ENCODE measurements around the gene TPST2. TPM values are rescaled to one million over a fixed set of nuclear protein-coding genes. Genes with fewer than 3 reads are reported as not detected.

Gene TPST2
- total RNA-seq, 1 experiment from 2014 or later: 7.0 TPM

DNA sequence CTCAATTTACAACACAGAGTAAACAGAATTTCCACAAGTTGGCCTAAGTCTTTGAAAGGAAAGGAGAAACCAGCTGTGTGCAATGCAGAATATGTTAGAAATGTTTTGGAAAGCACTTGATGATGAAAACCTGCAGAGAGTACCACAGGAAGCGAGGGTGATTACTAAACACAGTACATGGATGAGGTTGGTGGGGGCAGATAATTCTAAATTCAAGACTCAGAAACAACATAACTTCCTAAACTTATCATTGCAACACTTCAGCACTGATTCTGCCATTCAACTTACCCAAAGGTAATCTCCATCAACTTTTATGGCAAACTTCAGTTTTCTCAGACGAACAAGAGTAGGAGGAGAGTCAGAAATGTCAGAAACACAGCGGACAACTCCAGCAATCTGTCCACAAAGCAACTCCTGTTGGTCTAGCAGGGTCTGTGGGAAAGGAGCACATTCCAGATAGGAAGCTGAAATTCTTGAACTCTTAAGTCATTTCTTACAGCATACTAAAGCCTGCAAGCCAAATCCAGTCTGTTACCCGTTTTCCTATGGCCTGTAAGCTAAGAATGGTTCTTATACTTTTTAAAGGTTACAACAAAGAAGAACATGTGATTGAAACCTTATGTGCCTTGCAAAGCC is 113.1 kb downstream of the TPST2 start:
- TF ChIP-seq, protein P1, sequence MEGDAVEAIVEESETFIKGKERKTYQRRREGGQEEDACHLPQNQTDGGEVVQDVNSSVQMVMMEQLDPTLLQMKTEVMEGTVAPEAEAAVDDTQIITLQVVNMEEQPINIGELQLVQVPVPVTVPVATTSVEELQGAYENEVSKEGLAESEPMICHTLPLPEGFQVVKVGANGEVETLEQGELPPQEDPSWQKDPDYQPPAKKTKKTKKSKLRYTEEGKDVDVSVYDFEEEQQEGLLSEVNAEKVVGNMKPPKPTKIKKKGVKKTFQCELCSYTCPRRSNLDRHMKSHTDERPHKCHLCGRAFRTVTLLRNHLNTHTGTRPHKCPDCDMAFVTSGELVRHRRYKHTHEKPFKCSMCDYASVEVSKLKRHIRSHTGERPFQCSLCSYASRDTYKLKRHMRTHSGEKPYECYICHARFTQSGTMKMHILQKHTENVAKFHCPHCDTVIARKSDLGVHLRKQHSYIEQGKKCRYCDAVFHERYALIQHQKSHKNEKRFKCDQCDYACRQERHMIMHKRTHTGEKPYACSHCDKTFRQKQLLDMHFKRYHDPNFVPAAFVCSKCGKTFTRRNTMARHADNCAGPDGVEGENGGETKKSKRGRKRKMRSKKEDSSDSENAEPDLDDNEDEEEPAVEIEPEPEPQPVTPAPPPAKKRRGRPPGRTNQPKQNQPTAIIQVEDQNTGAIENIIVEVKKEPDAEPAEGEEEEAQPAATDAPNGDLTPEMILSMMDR (IDR thresholded peaks at IDR 0.05; ENCODE audit: unreplicated experiment): no peak
- Mint-ChIP-seq H3K4me1 (ENCODE audit: insufficient read depth, unreplicated experiment) (peaks cover 54% of the 10 kb centered on the region), H3K9me3 (ENCODE audit: unreplicated experiment) (no peaks in the 10 kb centered on the region), H3K27me3 (ENCODE audit: insufficient read depth, unreplicated experiment) (no peaks in the 10 kb centered on the region), H3K4me3 (ENCODE audit: unreplicated experiment) (no peak overlapping the region), H3K27ac (ENCODE audit: low read depth, unreplicated experiment) (no peak overlapping the region), H3K36me3 (ENCODE audit: insufficient read depth, unreplicated experiment) (peaks cover 56% of the 10 kb centered on the region)
- BruUV-seq (replicated peaks): no TSS peak
- ChIA-PET POLR2A (no interaction called here), CTCF (interaction anchor here (1.0 to 3.1 kb wide), 2 partner anchors 16 kb away, joined by 6 to 15 read pairs; no protein-coding TSS in a partner anchor)
- DNase-seq (ENCODE audit: unreplicated experiment): no peak
- intact Hi-C loops (cut with micrococcal nuclease): no loop called here

DNA sequence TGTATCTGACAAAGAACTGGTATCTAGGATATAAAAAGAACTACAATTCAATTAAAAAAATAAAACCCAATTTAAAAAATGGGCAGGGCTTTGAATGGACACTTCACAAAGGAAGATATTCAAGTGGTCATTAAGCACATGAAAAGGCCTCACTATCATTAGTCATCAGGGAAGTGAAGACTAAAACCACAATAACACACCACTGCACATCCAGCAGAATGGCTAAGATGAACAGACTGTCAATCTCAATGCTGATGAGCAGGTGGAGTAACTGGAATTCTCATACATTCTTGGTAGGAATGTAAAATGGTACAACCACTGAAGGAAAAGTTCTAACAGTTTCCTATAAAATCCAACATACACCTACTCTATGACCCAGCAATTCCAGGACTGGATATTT is 115.2 kb downstream of the TPST2 start:
- ChIA-PET POLR2A (interaction anchor here (4.9 kb wide), 1 partner anchor 9 kb away, joined by 62 read pairs; the partner anchor contains the start of genes HPS4 and SRRD), CTCF (interaction anchor here (1.0 kb wide), 1 partner anchor 190 kb away, joined by 3 read pairs; no protein-coding TSS in a partner anchor)
- no peak for DNase-seq (ENCODE audit: unreplicated experiment)
- peaks cover 78% of the 10 kb centered on the region for H3K36me3 Mint-ChIP-seq (ENCODE audit: insufficient read depth, unreplicated experiment)
- intact Hi-C loops (cut with micrococcal nuclease): no loop called here
- H3K27ac Mint-ChIP-seq (ENCODE audit: low read depth, unreplicated experiment): no peak overlapping the region
- BruUV-seq (replicated peaks): no TSS peak
- H3K4me3 Mint-ChIP-seq (ENCODE audit: unreplicated experiment): no peak overlapping the region
- H3K4me1 Mint-ChIP-seq (ENCODE audit: insufficient read depth, unreplicated experiment): peaks cover 49% of the 10 kb centered on the region
- H3K27me3 Mint-ChIP-seq (ENCODE audit: insufficient read depth, unreplicated experiment): no peaks in the 10 kb centered on the region
- H3K9me3 Mint-ChIP-seq (ENCODE audit: unreplicated experiment): no peaks in the 10 kb centered on the region
- TF ChIP-seq, protein P1 (IDR thresholded peaks at IDR 0.05; ENCODE audit: unreplicated experiment): no peak

Small RNA genes within 50 kb of the gene (microRNA-seq; reads per million reads assigned to microRNA genes)
- 2.4 reads per million, percentile 18 among the genes with 10 or more reads in this experiment for gene MIR548J

Other genes starting within 250 kb of the TPST2 start
- 4.0 and 4.8 TPM in 2 replicates for gene ASPHD2, start 160.9 kb downstream of the TPST2 start, total RNA-seq (2022)
- gene HPS4, start 106.3 kb downstream of the TPST2 start, total RNA-seq (2022): 35.6 and 38.3 TPM in 2 replicates
- gene SRRD, start 106.3 kb downstream of the TPST2 start, total RNA-seq (2022): 22.4 and 27.9 TPM in 2 replicates
- gene TFIP11, start 77.7 kb downstream of the TPST2 start, total RNA-seq (2022): 41.0 and 58.9 TPM in 2 replicates
- gene CRYBB1, start 27.9 kb upstream of the TPST2 start, total RNA-seq (2022): not detected in 2 replicates
- gene CRYBA4, start 31.8 kb upstream of the TPST2 start, total RNA-seq (2022): not detected in 2 replicates
- gene MIAT, start 67.5 kb upstream of the TPST2 start, total RNA-seq (2022): 0.49 and 0.56 TPM in 2 replicates